ENCODE measurements around the gene SUN2. TPM values are rescaled to one million over a fixed set of nuclear protein-coding genes. Genes with fewer than 3 reads are reported as not detected.

The SUN2 gene
- total and polyA plus RNA-seq, 9 of the 15 experiments (the other 6 are each of a cell fraction or from before 2014, with no cell fraction given): 0.11 to 42.6 (median 16.7) TPM

GRCh38 chr22:38783095-38783615, 27.4 kb upstream of the SUN2 start (continued):
- TF ChIP-seq U2AF2 (optimal IDR thresholded peaks at IDR 0.05; ENCODE audit: low read depth, low read length) (no peak), ZNF444 (CRISPR knock-in tag; IDR thresholded peaks at IDR 0.05) (no peak), POLR2AphosphoS5 (IDR thresholded peaks at IDR 0.05; ENCODE audit: control insufficient read depth, insufficient read depth, low read depth, low read length) (no peak)

GRCh38 chr22:38782402-38783094, 26.8 kb upstream of the SUN2 start:
- H3K4me1 ChIP-seq (replicated peaks in 1 of 2; ENCODE audit: control insufficient read depth in 2 of 2, insufficient read depth in 2 of 2, low read length in 2 of 2): peaks cover 43 to 50% of the 10 kb centered on the region in 2 experiments
- H4K20me1 ChIP-seq (replicated peaks; ENCODE audit: control insufficient read depth, insufficient read depth, low read length): no peaks in the 10 kb centered on the region
- ChIA-PET CTCF (ENCODE audit: low intra/inter-chr PET ratio) (no interaction called here), POLR2A (interaction anchor here (0.7 to 1.3 kb wide), 5 partner anchors 14 to 136 kb away, joined by 3 to 4 read pairs (median 3); no protein-coding TSS in a partner anchor)
- 33% methylated on average over 12 of the region's 13 CpGs for WGBS (ENCODE audit: insufficient coverage, low coverage, missing lambda C conversion rate)
- FAIRE-seq: peak; percentile 90
- intact Hi-C loops (cut with micrococcal nuclease) (no loop called here), in situ Hi-C loops (cut with MboI) (no loop called here)
- peak; percentile 64 for ATAC-seq
- no peak overlapping the region for H3K4me3 ChIP-seq
- no peaks in the 10 kb centered on the region for H3K9me3 ChIP-seq (replicated peaks; ENCODE audit: control insufficient read depth, insufficient read depth, low read depth, low read length)
- H3K4me2 ChIP-seq (ENCODE audit: insufficient read depth, low read length): peak overlapping the region; percentile 25
- DNase-seq (ENCODE audit: extremely low read depth in 1 of 4, low spot score in 3 of 4): peak; percentile 37 to 68 (median 63)
- no peaks in the 10 kb centered on the region for H3K27me3 ChIP-seq (ENCODE audit: control insufficient read depth in 2 of 2, insufficient read depth in 2 of 2, low read length in 2 of 2)
- H3K36me3 ChIP-seq (ENCODE audit: control insufficient read depth, insufficient read depth, low read length): no peaks in the 10 kb centered on the region
- no peaks in the 10 kb centered on the region for H3K9me1 ChIP-seq (ENCODE audit: control insufficient read depth, insufficient read depth, low read length)
- H2AFZ ChIP-seq (ENCODE audit: low read depth, low read length): peak overlapping the region; percentile 88
- peak overlapping the region; percentile 41 to 70 for H3K9ac ChIP-seq (ENCODE audit: insufficient read depth in 1 of 2, low read depth in 2 of 2, low read length in 2 of 2)
- peak overlapping the region; percentile 68; the same call in 2 of the 3 replicates for H3K27ac ChIP-seq (ENCODE audit: extremely low read depth, low read depth, low read length)
- BruUV-seq (replicated peaks): no TSS peak
- H3K79me2 ChIP-seq (ENCODE audit: control insufficient read depth, insufficient read depth, low read length): no peaks in the 10 kb centered on the region; the same call in 2 of the 3 replicates
- peak; percentile 55; the same call in 1 of the 2 replicates for TF ChIP-seq JUND (IDR thresholded peaks at IDR 0.05; ENCODE audit: borderline replicate concordance, low read depth, low read length)
- no peak; the same call in 2 of the 3 replicates for TF ChIP-seq JUND (tag; IDR thresholded peaks at IDR 0.05; ENCODE audit: borderline replicate concordance, low read depth, low read length)
- TF ChIP-seq ZNF3 (CRISPR knock-in tag; IDR thresholded peaks at IDR 0.05): no peak
- TF ChIP-seq MYNN (IDR thresholded peaks at IDR 0.05): 0 out of 2 replicates have a peak, but pooled peaks have one; percentile 27
- TF ChIP-seq MYNN (CRISPR knock-in tag; IDR thresholded peaks at IDR 0.05): no peak
- peak; percentile 49 for TF ChIP-seq MEIS2 (IDR thresholded peaks at IDR 0.05; ENCODE audit: partially characterized antibody)
- 0 out of 2 replicates have a peak, but pooled peaks have one; percentile 9 for TF ChIP-seq CREM (IDR thresholded peaks at IDR 0.05; ENCODE audit: low read depth)
- TF ChIP-seq PHF8 (IDR thresholded peaks at IDR 0.05; ENCODE audit: borderline replicate concordance, low read length): no peak
- peak; percentile 70; the same call in 1 of the 2 replicates for TF ChIP-seq HMBOX1 (IDR thresholded peaks at IDR 0.05)
- no peak for TF ChIP-seq KLF10 (CRISPR knock-in tag; IDR thresholded peaks at IDR 0.05)
- no peak for TF ChIP-seq GABPA (tag; conservative IDR thresholded peaks at IDR 0.05; ENCODE audit: low read depth)
- no peak for TF ChIP-seq CEBPB (tag; IDR thresholded peaks at IDR 0.05)
- no peak for TF ChIP-seq GTF2E2 (tag; IDR thresholded peaks at IDR 0.05)
- no peak for TF ChIP-seq CEBPG (CRISPR knock-in tag; IDR thresholded peaks at IDR 0.05)
- no peak for TF ChIP-seq CEBPG (tag; conservative IDR thresholded peaks at IDR 0.05 in 1 of 2, IDR thresholded peaks at IDR 0.05 in 1 of 2)
- TF ChIP-seq BRD9 (IDR thresholded peaks at IDR 0.05; ENCODE audit: low read depth, partially characterized antibody): no peak
- no peak for TF ChIP-seq ELF2 (CRISPR knock-in tag; IDR thresholded peaks at IDR 0.05)
